Transverse colon (tissue), 4 donors: ENCODE measurements around the gene ABCB8. TPM values are rescaled to one million over a fixed set of nuclear protein-coding genes. Genes with fewer than 3 reads are reported as not detected.

Experiments used
- DNase-seq: peaks from one replicate; pipeline ENCODE4 v3.0.0-alpha.2; 2019
- H3K27ac ChIP-seq, 4 donors: fragments of 200-600 bp; sonication (generic); 2 replicates each; pipeline ENCODE4 v1.5.1; 2016 to 2018; ENCODE audit warnings: inconsistent platforms in 4 of 4
- H3K27me3 ChIP-seq: fragments of 200-600 bp; sonication (generic); 2 replicates; pipeline ENCODE4 v1.5.1; 2017; ENCODE audit warnings: inconsistent platforms
- H3K36me3 ChIP-seq, 4 donors: fragments of 200-600 bp; sonication (generic); 2 replicates each; pipeline ENCODE4 v1.5.1; 2017 to 2019; ENCODE audit warnings: inconsistent platforms in 4 of 4
- H3K4me1 ChIP-seq, 4 donors: fragments of 200-600 bp; sonication (generic); 2 replicates each; pipeline ENCODE4 v1.5.1; 2017 to 2020; ENCODE audit warnings: inconsistent platforms in 4 of 4
- H3K4me3 ChIP-seq, 4 donors: fragments of 200-600 bp; sonication (generic); 1 replicate in 1 of 4; 2 replicates in 3 of 4; pipeline versions ENCODE4 v1.5.1 to v1.6.1; 2017 to 2019; ENCODE audit warnings: inconsistent platforms in 4 of 4
- H3K9me3 ChIP-seq, 2 donors: fragments of 200-600 bp; sonication (generic); 2 replicates each; pipeline ENCODE4 v1.5.1; 2017 to 2019; ENCODE audit warnings: inconsistent platforms in 2 of 2
- EP300 ChIP-seq: sonication (generic); formaldehyde crosslinking; IDR thresholded peaks from one replicate; pipeline ENCODE4 v1.6.1; 2017; ENCODE audit warnings: antibody characterized with exemption, low read depth
- POLR2A ChIP-seq: fragments of 450-650 bp; IDR thresholded peaks from one replicate; pipeline ENCODE4 v1.6.1; 2016; ENCODE audit warnings: antibody characterized with exemption, mild to moderate bottlenecking, moderate library complexity
- POLR2AphosphoS5 ChIP-seq, 3 donors: sonication (generic); formaldehyde crosslinking; IDR thresholded peaks; one replicate each; pipeline ENCODE4 v1.6.1; 2016; ENCODE audit warnings: antibody characterized with exemption in 3 of 3
- WGBS, 2 donors: methylation state at CpG; one replicate each; pipeline ENCODE4 v1.1.5; 2018; ENCODE audit warnings: low coverage in 1 of 2; 5-methylcytosine and 5-hydroxymethylcytosine counted together
- in situ Hi-C, 4 donors: fragments of 200-750 bp; cut with MboI; loops; one replicate each; pipeline versions ENCODE4 v1.15.0 to v1.15.1; 2017; ENCODE audit warnings: low sequenced_read_pairs in 3 of 4, low pct_ligation_motif_present in 1 of 4, low pct_unique_long_range_greater_than_20kb in 1 of 4
- intact Hi-C: fragments of 100-400 bp; cut with DNase I; formaldehyde crosslinking; loops from one replicate; pipeline ENCODE4 v1.15.1; 2023; ENCODE audit warnings: low total_unique reads
- total RNA-seq, 4 donors: library from RNA; depleted of rRNA; stranded (reverse); fragments of >200 nt; gene quantifications; one replicate each; pipeline ENCODE4 v1.1.0, GENCODE V29; 2016
- TF ChIP-seq, protein P1 (sequence below), 5 experiments: fragments of 200-600 bp in 3 of 5; fragments of 450-650 bp in 2 of 5; sonication (generic) in 3 of 5; IDR thresholded peaks; 1 replicate in 2 of 5; 2 replicates in 3 of 5; pipeline ENCODE4 v1.5.1; 2016 to 2017; ENCODE audit warnings: antibody characterized with exemption in 5 of 5, inconsistent platforms in 3 of 5, mild to moderate bottlenecking in 2 of 5, moderate library complexity in 1 of 5

The ABCB8 gene
- total RNA-seq, 4 donors from 2014 or later = 33.3 to 76.4 (median 51.4) TPM

DNA sequence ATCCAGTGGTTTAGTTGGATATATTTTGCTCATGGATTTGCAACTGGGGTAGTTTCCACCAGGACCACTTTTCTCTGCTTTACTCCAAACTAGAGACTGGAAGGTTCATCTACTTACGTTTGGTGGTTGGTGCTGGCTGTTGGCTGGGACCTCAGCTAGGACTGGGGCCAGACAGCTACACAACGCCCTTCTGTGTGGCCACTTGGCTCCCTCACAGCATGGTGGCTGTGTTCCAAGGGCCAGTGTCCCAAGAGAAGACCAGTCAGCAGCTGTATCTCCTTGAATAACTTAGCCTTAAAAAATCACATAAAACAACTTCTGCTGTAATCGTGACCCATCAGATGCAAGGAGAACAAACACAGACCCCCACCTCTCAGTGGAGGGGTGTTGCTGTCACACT lies 45.9 kb upstream of the ABCB8 start:
- in situ Hi-C loops = loop anchor here (10.0 to 25.0 kb wide), 5 partner anchors 88 to 545 kb away; no protein-coding TSS in a partner anchor
- no peak for DNase-seq
- intact Hi-C loops = no loop called here
- no peaks in the 10 kb centered on the region for H3K36me3 ChIP-seq
- peaks cover 49% of the 10 kb centered on the region for H3K27me3 ChIP-seq
- peaks cover 11 to 33% (median 20%) of the 10 kb centered on the region in 4 donors for H3K4me1 ChIP-seq
- no peak overlapping the region for H3K4me3 ChIP-seq
- TF ChIP-seq, protein P1, sequence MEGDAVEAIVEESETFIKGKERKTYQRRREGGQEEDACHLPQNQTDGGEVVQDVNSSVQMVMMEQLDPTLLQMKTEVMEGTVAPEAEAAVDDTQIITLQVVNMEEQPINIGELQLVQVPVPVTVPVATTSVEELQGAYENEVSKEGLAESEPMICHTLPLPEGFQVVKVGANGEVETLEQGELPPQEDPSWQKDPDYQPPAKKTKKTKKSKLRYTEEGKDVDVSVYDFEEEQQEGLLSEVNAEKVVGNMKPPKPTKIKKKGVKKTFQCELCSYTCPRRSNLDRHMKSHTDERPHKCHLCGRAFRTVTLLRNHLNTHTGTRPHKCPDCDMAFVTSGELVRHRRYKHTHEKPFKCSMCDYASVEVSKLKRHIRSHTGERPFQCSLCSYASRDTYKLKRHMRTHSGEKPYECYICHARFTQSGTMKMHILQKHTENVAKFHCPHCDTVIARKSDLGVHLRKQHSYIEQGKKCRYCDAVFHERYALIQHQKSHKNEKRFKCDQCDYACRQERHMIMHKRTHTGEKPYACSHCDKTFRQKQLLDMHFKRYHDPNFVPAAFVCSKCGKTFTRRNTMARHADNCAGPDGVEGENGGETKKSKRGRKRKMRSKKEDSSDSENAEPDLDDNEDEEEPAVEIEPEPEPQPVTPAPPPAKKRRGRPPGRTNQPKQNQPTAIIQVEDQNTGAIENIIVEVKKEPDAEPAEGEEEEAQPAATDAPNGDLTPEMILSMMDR (IDR thresholded peaks at IDR 0.05) = no peak
- TF ChIP-seq POLR2AphosphoS5 (IDR thresholded peaks at IDR 0.05) (no peak), EP300 (no peak), POLR2A (no peak)
- no peaks in the 10 kb centered on the region for H3K9me3 ChIP-seq
- no peak overlapping the region for H3K27ac ChIP-seq
- WGBS, 2 donors = 30 to 37% methylated on average over 2 to 3 of the region's 3 CpGs

DNA sequence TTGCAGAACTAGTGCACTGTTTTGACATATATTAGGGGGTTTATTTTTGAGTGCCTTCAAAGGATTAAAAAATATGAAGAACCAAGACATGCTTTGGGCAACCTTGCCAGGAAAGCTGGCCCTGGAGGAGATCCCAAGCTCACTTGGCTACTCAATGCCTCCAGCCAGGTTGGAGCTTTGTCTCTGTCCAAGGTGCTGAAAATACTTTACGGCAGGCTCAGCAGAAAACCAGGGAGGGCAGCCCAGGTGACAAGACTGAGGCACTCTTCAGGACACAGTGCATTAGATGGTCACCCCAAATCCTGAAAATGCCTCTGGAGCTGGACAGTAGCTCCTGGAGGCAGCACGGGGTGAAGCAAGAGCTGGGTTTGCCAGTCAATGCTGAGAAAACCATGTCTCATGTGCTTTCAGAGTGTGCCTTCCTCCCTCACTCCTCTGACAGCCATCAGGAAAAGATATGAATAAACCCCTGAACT lies 44.3 kb upstream of the ABCB8 start:
- peaks cover 15 to 30% (median 19%) of the 10 kb centered on the region in 4 donors for H3K4me1 ChIP-seq
- in situ Hi-C loops = loop anchor here (10.0 to 25.0 kb wide), 5 partner anchors 89 to 547 kb away; no protein-coding TSS in a partner anchor
- H3K27me3 ChIP-seq = peaks cover 39% of the 10 kb centered on the region
- intact Hi-C loops = no loop called here
- 0% methylated on average over 2 of the region's 2 CpGs; no CpG with 5 or more reads in 1 of the 2 donors for WGBS, 2 donors
- TF ChIP-seq POLR2AphosphoS5 (IDR thresholded peaks at IDR 0.05) = no peak
- TF ChIP-seq EP300 = no peak
- no peak for TF ChIP-seq POLR2A
- TF ChIP-seq, protein P1 (IDR thresholded peaks at IDR 0.05) = no peak
- H3K4me3 ChIP-seq = no peak overlapping the region
- no peaks in the 10 kb centered on the region for H3K9me3 ChIP-seq
- no peaks in the 10 kb centered on the region for H3K36me3 ChIP-seq
- no peak overlapping the region for H3K27ac ChIP-seq
- DNase-seq = no peak

- Histone ChIP-seq H3K27ac (no peak overlapping the region), H3K36me3 (no peaks in the 10 kb centered on the region), H3K9me3 (peaks cover 0 to 4% of the 10 kb centered on the region in 2 donors), H3K27me3 (peaks cover 17% of the 10 kb centered on the region), H3K4me3 (no peak overlapping the region), H3K4me1 (peaks cover 6 to 19% (median 12%) of the 10 kb centered on the region in 4 donors)
- peak; percentile 77 for DNase-seq
- in situ Hi-C loops (loop anchor here (5.0 to 25.0 kb wide), 8 partner anchors 89 to 549 kb away; no protein-coding TSS in a partner anchor), intact Hi-C loops (loop anchor here (5.0 kb wide), 1 partner anchor 204 kb away; no protein-coding TSS in a partner anchor)
- TF ChIP-seq POLR2A (no peak), POLR2AphosphoS5 (IDR thresholded peaks at IDR 0.05) (no peak), EP300 (no peak)
- TF ChIP-seq, protein P1 (IDR thresholded peaks at IDR 0.05) = peak; percentile 53 to 78 (median 69)
- WGBS, 2 donors = 7% methylated on average over 15 of the region's 16 CpGs; no CpG with 5 or more reads in 1 of the 2 donors
Observed at GRCh38 chr7:150986099-150986512, 42.1 kb upstream of the ABCB8 start.

- intact Hi-C loops = loop anchor here (5.0 kb wide), 1 partner anchor 204 kb away; no protein-coding TSS in a partner anchor
- DNase-seq = no peak
- H3K36me3 ChIP-seq = no peaks in the 10 kb centered on the region
- 58% methylated on average over 5 of the region's 5 CpGs; no CpG with 5 or more reads in 1 of the 2 donors for WGBS, 2 donors
- H3K4me1 ChIP-seq = peaks cover 6 to 19% (median 12%) of the 10 kb centered on the region in 4 donors
- in situ Hi-C loops = loop anchor here (5.0 to 25.0 kb wide), 8 partner anchors 89 to 549 kb away; no protein-coding TSS in a partner anchor
- H3K27ac ChIP-seq = no peak overlapping the region
- peaks cover 14% of the 10 kb centered on the region for H3K27me3 ChIP-seq
- TF ChIP-seq EP300 (no peak), POLR2AphosphoS5 (IDR thresholded peaks at IDR 0.05) (no peak)
- H3K9me3 ChIP-seq = peaks cover 0 to 4% of the 10 kb centered on the region in 2 donors
- H3K4me3 ChIP-seq = no peak overlapping the region
Observed at GRCh38 chr7:150986556-150986955, 41.7 kb upstream of the ABCB8 start.
